Hippocampal formation (tissue), 2 donors: ENCODE measurements around the gene RITA1.
A peak's percentile ranks its signal among the peaks of the same experiment; 100 is the strongest.

Source experiments
- DNase-seq, 2 donors: peaks; one replicate each; lab custom pipeline; 2025; lab: John Stamatoyannopoulos, UW

The RITA1 gene

DNA sequence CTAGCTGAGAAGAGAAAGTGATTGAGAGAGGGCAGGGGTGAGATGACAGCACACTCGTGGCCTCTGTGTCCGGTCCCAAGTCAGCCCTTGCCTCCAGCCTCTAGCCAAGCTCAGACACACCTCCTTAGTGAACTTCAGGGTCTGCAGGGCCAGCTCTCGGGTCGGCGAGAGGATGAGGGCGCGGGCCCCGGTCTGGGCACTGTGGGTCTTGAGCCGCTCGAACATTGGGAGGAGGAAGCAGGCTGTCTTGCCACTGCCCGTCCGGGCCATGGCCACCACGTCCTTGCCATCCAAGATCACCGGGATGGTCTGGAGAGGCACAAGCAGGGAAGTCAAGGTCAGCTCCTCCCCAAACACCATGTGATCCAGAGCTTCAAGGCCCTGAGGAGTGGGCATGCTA lies 6.5 kb upstream of the RITA1 start:
- DNase-seq, result no peak

DNA sequence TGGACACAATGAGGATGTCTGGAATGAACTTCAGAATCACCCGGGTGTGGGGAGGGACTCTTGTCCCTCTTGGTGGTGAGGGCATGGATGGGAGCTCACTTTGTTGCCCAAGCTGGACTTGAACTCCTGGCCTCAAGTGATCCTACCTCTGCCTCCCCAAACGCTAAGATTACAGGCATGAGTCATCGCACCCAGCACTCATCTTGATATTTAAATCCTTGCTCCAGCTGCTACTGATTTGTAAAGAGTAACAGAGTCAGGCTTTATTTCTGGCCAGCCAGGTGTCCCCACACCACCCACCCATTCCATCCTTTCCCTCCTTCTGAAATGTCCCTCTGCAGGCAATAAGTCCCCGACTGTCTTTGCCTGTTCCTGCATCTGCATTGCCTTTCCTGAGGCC lies 5.2 kb upstream of the RITA1 start:
- DNase-seq, result no peak

DNA sequence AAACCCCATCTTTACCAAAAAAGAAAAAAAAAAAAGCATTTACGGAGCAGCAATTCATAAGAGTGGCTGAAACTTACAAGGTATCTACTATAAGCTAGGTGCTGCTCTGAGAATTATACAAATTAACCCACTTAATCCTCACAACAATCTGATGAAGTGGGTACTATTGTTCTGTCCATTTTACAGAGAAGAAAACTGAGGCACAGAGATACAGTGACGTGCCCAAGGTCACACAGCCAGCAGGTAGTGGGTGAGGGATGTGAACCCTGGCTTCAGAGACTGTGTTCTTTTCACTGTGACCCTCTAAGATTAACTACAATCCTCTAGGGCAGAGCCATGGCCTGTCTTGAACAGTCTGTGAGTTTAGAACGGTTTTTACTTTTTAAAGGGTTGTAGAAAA lies 3.5 kb upstream of the RITA1 start:
- DNase-seq, result no peak

DNA sequence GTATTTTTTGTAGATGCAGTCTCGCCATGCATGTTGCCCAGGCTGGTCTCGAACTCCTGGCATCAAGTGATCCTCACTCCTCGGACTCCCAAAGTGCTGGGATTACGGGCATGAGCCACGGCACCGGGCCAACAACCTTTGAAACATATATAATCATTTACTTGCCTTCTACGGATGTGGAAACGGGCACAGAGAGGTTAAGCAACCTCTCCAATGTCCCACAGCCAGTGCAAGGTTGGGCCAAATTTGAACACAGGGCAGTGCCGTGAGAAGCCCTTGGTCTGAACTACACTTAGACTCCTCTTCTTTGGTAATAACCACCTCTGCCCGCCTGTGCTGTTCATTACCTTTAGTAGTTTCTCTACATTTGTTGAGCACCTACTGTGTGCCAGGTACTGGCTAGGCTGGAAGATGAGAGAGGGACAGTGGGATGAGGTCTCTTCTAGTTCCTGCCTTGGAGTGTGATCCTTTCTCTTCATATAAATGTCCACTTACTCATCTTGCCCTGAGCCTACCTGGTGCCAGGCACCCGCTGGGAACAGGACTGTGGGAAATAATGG lies 2.4 kb upstream of the RITA1 start:
- DNase-seq, result no peak

DNA sequence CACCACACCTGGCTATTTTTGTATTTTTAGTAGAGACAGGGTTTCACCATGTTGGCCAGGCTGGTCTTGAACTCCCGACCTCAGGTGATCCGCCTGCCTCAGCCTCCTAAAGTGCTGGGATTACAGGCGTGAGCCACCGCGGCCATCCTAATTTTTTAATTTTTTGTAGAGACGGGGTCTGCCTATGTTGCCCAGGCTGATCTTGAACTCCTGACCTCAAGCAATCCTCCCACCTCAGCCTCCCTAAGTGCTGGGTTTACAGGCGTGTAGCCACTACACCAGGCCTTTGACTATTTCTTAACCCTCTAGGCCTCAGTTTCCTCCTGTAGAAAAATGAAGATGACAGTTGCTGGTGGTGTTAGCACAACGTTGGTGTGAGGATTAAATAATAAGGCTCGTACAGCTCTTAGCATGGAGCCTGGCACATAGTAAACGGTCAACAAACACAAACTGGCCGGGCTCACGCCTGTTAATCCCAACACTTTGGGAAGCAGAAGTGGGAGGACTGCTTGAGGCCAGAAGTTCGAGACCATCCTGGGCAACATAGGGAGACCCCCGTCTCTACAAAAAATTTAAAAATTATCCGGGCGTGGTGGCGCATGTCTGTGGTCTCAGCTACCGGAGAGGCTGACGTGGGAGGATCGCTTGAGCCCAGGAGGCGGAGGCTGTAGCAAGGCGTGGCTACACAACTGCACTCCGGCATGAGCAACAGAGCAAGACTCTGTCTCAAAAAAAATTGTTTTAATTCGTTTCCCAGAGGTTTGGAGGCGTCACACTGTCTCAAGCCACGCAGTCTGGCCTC lies 1.2 kb upstream of the RITA1 start:
- DNase-seq, result no peak

DNA sequence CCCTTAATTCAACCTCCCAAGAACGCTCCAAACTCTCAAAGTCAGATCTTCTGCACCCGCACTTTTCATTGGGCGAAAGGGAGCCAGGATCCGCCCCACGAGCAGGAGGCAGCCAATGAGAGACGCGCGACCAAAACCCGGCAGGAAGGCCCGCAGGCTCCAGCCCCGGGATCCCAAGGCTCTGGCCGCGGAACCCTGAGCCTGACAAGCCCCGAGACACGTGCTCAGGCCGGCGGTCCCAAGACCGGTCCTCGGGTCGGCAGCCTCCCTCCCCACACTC lies 681 bp upstream of the RITA1 start:
- peak; percentile 64 to 81 for DNase-seq

DNA sequence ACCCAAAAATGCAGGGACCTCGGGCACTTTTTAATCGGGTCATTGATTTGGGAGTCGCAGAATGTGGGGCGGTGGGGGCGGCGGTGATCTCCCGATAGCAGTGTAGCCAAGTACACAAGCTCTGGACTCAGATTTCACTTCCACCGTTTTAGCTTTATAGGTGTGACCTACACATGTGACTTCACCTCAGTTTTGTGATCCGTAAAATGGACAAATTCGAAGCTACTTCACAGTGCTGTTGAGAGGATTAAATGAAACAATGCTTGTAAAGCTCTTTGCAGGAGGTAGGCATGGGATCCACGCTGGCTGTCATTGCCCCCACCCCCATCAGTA lies 478 bp downstream of the RITA1 start:
- no peak for DNase-seq

DNA sequence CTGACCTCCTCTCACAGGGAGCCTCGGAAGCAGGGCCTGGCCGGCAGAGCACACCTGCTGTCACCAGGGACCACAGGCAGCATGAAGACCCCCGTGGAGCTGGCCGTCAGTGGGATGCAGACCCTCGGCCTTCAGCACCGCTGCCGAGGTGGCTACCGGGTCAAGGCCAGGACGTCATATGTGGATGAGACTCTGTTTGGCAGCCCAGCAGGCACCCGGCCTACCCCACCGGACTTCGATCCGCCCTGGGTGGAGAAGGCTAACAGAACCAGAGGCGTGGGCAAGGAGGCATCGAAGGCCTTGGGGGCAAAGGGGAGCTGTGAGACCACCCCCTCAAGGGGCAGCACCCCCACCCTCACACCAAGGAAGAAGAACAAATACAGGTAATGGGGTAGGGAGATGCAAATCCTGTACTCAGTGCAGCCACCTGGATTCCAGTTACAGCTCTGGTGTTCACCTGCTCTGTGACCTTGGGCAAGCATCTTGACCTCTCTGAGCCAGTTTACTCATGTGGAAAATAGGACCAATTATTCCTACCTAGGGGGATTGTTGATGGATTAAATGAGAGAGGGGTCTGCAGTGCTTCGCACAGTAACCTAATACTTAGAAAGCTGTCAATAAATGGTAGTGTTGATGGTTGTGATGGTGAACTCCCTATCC lies 1.3 kb downstream of the RITA1 start:
- DNase-seq, result no peak

DNA sequence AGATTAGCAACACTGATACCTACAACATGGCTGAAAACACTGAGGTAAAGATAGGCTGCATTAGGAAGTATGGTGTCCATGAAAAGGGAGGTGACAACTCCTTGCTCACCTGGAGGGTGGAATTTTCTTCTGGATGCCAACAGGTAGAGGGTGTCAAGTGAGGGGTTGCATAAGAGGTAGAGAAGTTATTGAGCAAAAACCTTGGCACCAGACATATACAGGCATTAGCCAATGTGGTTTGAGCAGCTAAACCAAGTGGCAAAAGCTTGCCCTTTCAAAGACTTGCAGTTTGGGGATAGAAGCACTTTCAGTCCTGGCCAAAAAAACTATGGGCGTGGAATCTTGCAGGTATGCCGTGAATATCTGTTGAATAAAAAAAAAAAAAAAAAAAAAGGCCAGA lies 3.8 kb downstream of the RITA1 start:
- DNase-seq, result no peak

DNA sequence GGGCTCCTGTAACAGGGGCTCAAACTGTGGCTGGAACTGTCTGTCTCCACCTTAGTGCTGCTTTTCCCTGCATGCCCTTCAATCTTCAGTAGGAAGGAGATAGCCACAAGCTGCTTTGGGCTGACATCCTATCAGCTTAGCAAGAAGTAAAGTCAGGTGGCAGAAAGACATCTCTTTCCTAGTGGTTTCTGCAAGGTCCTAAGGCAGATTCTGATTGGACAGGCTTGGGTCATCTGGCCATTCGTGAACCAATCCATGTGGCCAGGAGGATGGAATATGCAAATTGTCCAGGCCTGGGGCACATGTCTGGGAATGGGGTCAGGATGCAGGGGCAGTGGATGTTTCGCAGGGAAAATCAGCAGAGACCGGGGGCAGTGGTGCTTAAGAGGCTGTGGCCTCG lies 5.2 kb downstream of the RITA1 start:
- no peak for DNase-seq

DNA sequence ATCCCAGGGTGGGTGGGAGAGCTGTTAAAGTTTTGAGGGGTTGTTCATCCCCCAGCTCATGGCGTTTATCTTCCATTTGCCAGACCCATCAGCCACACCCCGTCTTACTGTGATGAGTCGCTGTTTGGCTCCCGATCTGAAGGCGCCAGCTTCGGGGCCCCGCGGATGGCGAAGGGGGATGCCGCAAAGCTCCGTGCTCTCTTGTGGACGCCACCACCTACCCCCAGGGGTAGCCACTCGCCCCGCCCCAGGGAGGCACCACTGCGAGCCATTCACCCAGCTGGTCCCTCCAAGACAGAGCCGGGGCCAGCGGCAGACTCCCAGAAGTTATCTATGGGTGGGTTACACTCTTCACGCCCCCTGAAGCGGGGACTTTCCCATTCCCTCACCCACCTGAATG lies 5.7 kb downstream of the RITA1 start:
- no peak for DNase-seq

DNA sequence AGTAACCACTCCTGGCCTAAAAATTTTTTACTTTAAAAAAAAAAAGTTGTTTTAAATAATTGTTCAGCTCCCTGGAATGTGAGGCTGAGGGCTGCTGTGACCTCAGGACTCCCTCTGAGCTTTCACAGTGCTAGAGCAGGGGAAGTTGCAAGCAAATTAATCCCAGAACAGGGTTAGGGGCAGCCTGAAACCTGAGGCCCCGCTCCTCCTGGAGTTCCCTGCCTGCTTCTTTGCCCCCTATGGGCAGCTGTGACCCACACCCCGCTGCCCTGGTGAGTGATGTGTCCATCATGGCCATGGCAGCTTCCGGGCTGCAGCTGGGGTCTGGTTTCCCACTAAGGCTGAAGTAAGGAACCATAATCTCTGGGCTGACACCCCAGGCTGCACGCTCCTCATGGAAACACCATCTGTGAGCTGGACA lies 9.5 kb downstream of the RITA1 start:
- no peak for DNase-seq

DNA sequence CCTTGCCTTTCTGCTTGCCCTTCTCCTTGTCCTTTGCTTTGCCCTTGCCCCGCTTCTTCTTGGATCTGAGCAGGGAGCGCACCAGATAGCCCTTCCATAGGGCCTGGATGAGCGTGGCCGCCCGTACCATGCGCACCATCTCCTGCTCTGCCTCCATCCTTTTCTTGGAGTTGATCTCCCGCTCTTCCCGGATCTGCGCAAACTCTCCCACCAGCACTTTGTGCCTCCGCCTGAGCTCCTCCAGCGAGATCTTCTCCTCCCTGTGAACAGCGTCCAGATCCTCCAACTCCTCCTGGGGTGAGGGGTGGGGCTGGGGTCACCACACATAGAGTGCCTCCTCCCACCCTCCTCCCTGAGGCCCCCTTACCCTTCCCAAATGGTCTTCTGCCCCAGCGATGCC lies 10.1 kb downstream of the RITA1 start:
- no peak for DNase-seq

DNA sequence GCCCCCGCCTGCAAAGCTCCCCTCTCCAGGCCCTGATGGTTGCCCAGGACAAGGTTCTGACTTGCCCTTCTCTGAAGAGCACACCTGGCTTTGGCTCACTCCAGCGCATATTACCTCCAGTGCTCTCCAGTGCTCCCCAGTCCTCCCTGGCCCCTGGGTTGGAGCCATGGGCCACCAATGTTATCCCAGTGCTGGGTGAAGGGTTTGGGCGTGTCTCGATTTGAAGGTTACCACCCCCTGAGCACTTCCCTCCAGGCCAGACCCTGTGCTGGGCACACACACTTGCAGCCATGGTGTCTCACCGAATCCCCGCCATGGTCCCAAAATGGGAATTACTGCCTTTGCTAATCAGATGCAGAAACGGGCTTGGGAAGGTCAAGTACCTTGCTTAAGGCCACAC lies 11.1 kb downstream of the RITA1 start:
- no peak for DNase-seq

DNA sequence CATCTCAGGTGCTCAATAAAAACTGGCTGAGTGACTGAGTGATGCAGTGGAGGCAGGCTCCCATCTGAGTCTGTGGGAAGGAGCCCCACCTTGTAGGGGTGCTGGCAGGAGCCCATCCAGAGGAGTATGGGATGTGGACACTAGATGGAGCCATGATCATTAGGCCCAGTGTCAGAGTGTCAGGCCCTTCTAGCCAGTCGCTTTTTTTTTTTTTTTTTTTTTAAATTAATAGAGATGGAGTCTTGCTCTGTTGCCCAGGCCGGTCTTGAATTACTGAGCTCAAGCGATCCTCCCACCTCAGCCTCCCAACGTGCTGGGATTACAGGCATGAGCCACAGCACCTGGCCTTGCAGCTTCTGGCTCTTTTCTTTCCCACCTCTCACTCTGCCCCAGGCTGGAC lies 11.5 kb downstream of the RITA1 start:
- DNase-seq, result peak; percentile 69 to 73

DNA sequence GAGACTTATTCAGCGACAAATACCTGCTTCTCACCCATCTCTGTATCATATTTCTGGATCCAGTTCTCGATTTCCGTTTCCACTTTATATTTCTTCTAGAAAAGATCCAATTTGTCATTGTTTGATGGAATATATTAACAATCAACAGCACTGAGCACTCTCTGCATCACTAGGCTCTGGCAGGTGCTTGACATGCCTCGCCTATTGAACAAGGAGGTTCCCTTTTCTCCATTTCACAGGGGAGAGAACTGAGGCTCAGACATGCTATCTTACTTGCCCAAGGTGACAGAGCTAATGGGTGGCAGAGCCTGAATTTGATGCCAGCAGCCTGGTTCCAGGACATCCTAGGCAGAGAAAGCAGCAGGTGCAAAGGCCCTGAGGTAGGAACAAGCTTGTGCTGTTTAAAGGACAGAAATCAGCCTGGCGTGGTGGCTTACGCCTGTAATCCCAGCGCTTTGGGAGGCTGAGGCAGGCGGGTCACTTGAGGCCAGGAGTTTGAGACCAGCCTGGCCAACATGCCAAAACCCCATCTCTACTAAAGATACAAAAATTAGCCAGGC lies 12.1 kb downstream of the RITA1 start:
- DNase-seq, result no peak

DNA sequence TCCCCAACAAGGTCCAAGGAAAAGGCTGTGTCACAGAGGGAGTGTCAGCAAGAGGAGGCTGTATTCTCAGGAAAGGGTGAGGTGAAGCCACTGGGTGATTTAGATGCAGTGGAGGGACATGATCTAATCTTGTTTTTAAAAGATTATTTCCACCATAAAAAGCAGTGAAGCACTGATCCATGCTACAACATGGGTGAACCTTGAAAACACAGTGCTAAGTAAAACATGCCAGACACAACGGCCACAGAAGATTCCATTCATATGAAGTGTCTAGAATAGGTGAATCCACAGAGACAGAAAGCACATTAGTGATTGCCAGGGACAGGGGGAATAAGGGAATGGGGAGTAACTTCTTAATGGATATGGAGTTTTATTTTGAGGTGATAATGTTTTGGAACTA lies 12.8 kb downstream of the RITA1 start:
- no peak for DNase-seq

DNA sequence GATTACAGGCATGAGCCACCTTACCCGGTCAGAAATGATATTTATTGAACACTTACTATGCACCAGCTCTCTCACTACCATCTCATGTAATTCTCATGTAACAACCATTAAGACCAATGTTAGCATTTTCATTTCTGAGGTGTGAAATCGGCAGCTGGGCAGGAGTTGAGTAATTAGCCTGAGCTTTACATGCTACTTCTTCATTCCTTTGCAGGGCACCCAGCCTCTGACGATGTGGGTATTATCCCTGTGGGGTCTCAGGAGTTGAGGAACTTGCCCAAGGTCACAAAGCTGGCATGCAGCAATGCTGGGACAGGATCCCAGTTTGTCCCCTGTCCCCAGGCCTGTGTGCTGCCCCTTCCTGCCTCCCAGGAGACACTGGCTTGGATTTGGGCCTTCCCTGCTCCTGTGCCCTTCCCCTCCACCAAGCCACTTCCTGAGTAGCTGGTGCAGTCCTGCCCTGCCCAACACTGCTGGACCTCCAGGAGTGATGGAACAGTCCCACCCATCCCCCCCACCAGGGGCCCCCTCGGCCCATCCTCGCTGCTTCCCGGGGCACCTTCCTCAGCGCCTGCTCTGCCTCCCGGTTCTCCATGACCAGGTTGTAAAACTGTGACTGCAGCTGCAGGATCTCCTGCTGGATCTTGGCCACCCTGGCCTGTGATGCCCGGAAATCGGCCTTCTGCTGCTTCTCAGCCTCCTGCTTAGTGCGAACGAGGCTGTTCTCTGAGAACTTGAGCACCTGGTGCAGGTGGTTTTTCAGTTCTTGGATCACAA lies 14.7 kb downstream of the RITA1 start:
- DNase-seq, result no peak

DNA sequence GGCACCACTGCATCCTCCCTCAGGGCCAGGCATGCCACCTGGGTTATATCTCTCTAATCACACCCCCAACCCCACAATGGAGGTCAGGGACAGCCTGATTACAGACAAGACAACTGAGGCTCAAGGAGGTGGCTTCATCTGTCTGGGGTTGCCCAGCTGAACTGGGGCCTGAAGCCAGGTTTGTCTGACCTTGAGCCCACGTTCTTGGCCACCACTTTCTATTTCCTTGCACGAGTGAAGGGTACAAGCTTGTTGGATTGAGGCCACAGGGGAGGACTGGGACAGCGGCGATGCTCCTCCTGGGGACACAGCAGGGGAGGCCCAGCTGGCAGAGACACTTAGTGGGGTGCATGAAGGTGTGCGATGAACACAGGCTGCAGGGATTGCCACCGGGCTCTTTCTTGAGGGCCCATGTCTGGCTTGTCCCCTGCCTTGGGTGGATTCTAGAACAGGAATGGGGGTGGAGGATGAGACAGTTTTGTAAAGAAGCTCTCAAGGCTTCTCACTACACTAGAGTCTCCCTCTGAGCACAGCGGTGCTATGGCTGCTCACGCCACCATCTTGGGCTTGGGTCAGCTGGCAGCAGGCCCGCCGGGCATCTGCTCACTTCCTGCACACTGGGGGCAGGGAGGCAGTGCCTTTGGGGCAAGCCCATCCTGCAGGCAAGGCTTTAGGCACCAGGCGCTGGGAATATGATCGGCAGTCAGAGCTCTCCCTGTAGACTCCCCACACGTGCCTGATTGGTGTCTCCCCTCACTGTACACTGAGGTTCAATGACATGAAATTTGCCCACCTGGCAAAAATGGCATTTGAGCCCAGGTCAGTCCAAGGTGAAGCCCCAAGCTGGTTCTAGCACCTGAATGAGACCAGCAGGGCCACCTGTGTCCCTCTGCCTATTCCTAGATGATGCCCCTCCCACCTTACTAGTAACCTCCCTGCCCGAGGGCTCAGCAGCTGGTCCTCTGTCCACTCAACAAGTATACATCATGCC lies 16.0 kb downstream of the RITA1 start:
- no peak for DNase-seq

DNA sequence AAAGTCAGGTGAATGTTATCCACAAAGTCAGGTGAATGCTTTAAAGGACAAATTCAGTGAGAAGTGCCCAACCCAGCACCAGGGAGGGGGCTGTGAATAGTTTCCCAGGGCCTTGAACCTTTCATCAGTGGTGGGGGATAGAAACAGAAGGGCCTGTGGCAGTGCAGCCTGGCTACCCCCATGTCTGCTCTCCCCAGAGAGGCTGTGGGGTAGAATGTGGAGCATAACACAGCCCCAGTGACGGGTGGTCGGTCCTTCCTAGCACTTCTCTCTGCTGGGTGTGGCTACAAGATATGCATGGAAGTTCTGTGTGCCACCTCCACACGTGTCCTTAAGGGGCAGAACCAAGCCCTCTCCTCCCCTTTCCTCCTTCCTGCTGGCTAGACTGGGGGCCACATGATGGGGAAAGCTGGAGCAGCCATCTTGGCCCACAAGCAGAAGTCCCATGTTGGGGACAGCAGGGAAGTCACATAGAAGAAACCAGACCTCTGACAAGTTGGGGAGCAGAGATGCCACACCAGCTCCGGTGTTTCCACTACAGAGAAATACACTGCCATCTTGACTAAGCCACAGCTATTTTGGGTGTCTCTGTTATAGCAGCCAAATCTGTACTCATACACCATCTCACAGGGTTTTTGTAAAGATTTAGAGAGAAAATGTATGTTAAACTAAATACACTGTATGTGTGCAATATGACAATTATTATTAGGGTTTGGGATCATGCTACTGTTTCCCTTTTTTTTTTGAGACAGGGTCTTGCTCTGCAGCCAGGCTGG lies 17.0 kb downstream of the RITA1 start:
- no peak for DNase-seq
